Measurements from ENCODE around the gene ERG. TPM values are rescaled to one million over a fixed set of nuclear protein-coding genes. Genes with fewer than 3 reads are reported as not detected.

Gene ERG
- total RNA-seq, 4 donors from 2014 or later: 4.6 to 7.0 (median 5.1) TPM

DNA sequence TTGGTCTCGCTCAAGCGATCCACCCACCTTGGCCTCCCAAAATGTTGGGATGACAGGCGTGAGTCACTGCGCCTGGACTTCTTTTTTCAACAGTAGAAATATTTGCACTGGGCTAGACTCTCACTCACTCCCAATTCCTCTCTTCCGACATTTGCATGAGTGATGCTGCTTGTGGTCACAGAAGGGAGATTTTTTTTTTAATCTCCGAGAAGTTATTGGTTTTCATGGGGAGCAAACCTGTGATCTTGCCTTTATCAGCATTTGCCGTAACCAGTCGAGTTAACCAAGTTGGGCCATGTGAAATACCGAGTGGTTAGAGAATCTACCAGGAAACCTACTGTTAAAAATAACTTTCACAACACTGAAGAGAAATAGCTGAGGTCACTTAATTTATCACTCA, 21.1 kb downstream of the ERG start:
- in situ Hi-C loops (cut with MboI; ENCODE audit: low sequenced_read_pairs in 4 of 4): no loop called here
- Histone ChIP-seq H3K4me3 (no peak overlapping the region), H3K9me3 (no peaks in the 10 kb centered on the region), H3K27ac (peak overlapping the region in 2 of 4 donors; percentile 2 to 31), H3K4me1 (peaks cover 0 to 15% of the 10 kb centered on the region in 2 donors), H3K27me3 (peaks cover 0 to 6% (median 0%) of the 10 kb centered on the region in 3 donors), H3K36me3 (no peaks in the 10 kb centered on the region)
- DNase-seq (no peak), ATAC-seq (no peak)
- intact Hi-C loops (cut with DNase I; ENCODE audit: low total_unique reads): no loop called here
- no peak for TF ChIP-seq POLR2A (IDR thresholded peaks at IDR 0.05)
- TF ChIP-seq, protein P1, sequence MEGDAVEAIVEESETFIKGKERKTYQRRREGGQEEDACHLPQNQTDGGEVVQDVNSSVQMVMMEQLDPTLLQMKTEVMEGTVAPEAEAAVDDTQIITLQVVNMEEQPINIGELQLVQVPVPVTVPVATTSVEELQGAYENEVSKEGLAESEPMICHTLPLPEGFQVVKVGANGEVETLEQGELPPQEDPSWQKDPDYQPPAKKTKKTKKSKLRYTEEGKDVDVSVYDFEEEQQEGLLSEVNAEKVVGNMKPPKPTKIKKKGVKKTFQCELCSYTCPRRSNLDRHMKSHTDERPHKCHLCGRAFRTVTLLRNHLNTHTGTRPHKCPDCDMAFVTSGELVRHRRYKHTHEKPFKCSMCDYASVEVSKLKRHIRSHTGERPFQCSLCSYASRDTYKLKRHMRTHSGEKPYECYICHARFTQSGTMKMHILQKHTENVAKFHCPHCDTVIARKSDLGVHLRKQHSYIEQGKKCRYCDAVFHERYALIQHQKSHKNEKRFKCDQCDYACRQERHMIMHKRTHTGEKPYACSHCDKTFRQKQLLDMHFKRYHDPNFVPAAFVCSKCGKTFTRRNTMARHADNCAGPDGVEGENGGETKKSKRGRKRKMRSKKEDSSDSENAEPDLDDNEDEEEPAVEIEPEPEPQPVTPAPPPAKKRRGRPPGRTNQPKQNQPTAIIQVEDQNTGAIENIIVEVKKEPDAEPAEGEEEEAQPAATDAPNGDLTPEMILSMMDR (IDR thresholded peaks at IDR 0.05 in 4 of 5, conservative IDR thresholded peaks at IDR 0.05 in 1 of 5): no peak

DNA sequence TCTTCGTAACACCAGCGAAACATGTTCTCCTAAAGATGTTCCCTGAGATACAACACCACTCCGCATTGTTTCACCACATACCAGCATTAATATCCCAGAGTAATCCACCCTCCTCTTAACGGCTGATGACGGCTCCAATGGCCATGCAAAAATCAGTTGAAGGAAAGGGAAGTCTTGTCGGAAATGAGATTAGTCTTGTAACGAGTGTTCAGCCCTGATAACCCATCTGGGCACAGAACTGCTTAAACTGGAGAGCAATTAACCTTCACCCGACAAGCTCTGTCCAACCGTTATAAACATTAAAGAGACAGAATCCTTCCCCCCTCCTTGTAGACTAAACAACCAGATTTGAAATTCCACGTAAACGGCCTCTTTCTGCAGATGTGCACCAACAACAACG, 21.9 kb downstream of the ERG start:
- intact Hi-C loops (cut with DNase I; ENCODE audit: low total_unique reads): no loop called here
- DNase-seq: no peak
- H3K36me3 ChIP-seq: no peaks in the 10 kb centered on the region
- H3K9me3 ChIP-seq: no peaks in the 10 kb centered on the region
- peaks cover 0 to 6% (median 0%) of the 10 kb centered on the region in 3 donors for H3K27me3 ChIP-seq
- H3K4me1 ChIP-seq: peaks cover 0 to 15% of the 10 kb centered on the region in 2 donors
- TF ChIP-seq, protein P1 (IDR thresholded peaks at IDR 0.05 in 4 of 5, conservative IDR thresholded peaks at IDR 0.05 in 1 of 5): no peak
- no peak for TF ChIP-seq POLR2A (IDR thresholded peaks at IDR 0.05)
- H3K4me3 ChIP-seq: no peak overlapping the region
- ATAC-seq: peak; percentile 71 to 81
- in situ Hi-C loops (cut with MboI; ENCODE audit: low sequenced_read_pairs in 4 of 4): no loop called here
- peak overlapping the region; percentile 54 to 75 (median 66) for H3K27ac ChIP-seq

DNA sequence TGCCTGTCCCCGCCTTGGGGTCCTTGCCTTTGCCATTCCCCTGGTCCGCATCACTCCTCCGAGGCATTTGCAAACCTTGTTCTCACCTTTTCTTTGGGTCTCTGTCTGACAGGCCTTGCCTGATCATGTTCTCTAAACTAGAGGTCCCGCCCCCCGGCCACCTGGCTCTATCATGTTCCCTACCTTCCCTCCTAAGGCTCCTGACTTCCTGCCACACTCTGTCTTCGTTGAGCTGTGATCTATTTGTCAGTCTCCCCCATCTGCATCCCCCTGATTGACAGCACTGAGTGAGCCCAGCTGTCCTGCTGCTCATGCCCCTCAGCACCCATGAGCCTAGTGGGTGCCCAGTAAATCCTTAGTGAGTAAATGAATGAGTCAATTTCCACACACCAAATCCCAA, 22.8 kb downstream of the ERG start:
- in situ Hi-C loops (cut with MboI; ENCODE audit: low sequenced_read_pairs in 4 of 4) (no loop called here), intact Hi-C loops (cut with DNase I; ENCODE audit: low total_unique reads) (no loop called here)
- TF ChIP-seq, protein P1 (IDR thresholded peaks at IDR 0.05 in 4 of 5, conservative IDR thresholded peaks at IDR 0.05 in 1 of 5): no peak
- no peak for TF ChIP-seq POLR2A (IDR thresholded peaks at IDR 0.05)
- Histone ChIP-seq H3K27ac (peak overlapping the region; percentile 54 to 75 (median 66)), H3K27me3 (peaks cover 0 to 6% (median 0%) of the 10 kb centered on the region in 3 donors), H3K4me1 (peaks cover 0 to 15% of the 10 kb centered on the region in 2 donors), H3K4me3 (no peak overlapping the region), H3K9me3 (no peaks in the 10 kb centered on the region), H3K36me3 (no peaks in the 10 kb centered on the region)
- ATAC-seq (no peak), DNase-seq (no peak)

DNA sequence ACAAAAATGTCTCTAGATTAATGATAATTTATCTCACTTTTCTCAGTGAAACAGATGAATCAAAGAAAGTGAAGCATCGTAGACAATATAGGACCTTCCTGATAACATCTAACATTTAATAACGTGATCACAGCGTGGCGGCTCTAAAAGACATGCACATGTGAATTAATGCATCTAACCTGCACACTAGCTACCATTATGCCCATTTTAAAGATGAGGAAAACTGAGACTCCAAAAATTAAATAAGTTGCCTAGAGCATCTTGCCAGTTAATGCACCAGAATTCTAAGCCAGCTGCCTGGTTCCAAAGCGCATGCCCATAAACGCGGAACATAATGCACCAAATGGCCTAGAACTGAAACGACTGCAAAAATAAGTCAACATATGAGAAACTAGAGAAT, 23.5 kb downstream of the ERG start:
- TF ChIP-seq POLR2A (IDR thresholded peaks at IDR 0.05): no peak
- TF ChIP-seq, protein P1 (IDR thresholded peaks at IDR 0.05 in 4 of 5, conservative IDR thresholded peaks at IDR 0.05 in 1 of 5): no peak
- H3K4me3 ChIP-seq: no peak overlapping the region
- peaks cover 0 to 6% (median 0%) of the 10 kb centered on the region in 3 donors for H3K27me3 ChIP-seq
- ATAC-seq: no peak
- peak overlapping the region in 3 of 4 donors; percentile 59 to 75 (median 73) for H3K27ac ChIP-seq
- DNase-seq: no peak
- in situ Hi-C loops (cut with MboI; ENCODE audit: low sequenced_read_pairs in 4 of 4): no loop called here
- H3K9me3 ChIP-seq: no peaks in the 10 kb centered on the region
- H3K4me1 ChIP-seq: peaks cover 0 to 15% of the 10 kb centered on the region in 2 donors
- intact Hi-C loops (cut with DNase I; ENCODE audit: low total_unique reads): no loop called here
- no peaks in the 10 kb centered on the region for H3K36me3 ChIP-seq

DNA sequence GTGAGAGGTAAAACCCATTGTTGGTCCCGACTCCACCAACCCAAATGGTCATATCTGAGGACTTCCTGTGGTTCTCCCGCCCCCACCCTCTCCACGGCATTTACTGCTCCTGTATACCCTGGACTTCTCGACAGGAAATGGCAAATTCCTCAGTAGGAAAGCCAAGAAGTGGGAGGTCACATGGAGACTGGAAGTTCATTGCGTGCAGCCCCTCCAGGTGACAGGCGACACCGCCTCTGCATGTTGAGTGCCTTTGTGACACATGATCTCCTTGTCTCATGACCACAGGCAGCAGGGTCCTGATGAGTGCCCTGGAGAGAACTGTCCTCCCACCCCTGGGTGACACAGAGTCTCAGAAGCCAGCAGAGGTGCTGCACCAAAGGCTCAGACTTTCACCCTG, 24.2 kb downstream of the ERG start:
- Histone ChIP-seq H3K27ac (peak overlapping the region in 3 of 4 donors; percentile 59 to 73 (median 62)), H3K4me3 (no peak overlapping the region), H3K27me3 (peaks cover 0 to 6% (median 0%) of the 10 kb centered on the region in 3 donors), H3K4me1 (peaks cover 0 to 15% of the 10 kb centered on the region in 2 donors), H3K36me3 (no peaks in the 10 kb centered on the region), H3K9me3 (no peaks in the 10 kb centered on the region)
- in situ Hi-C loops (cut with MboI; ENCODE audit: low sequenced_read_pairs in 4 of 4): no loop called here
- TF ChIP-seq, protein P1 (IDR thresholded peaks at IDR 0.05 in 4 of 5, conservative IDR thresholded peaks at IDR 0.05 in 1 of 5): no peak
- no peak for TF ChIP-seq POLR2A (IDR thresholded peaks at IDR 0.05)
- DNase-seq (no peak), ATAC-seq (peak; percentile 31 to 43)
- intact Hi-C loops (cut with DNase I; ENCODE audit: low total_unique reads): no loop called here
